IPS DF 4.7 (cell line): ENCODE measurements around the gene MS4A10.

ENCODE experiments used
- DNase-seq: peaks from one replicate; pipeline ENCODE4 v3.0.0-alpha.2; 2013; ENCODE audit warnings: low spot score; ENCODE audit errors: extremely low read depth

MS4A10 gene

GRCh38 chr11:60786811-60787567 is 1.9 kb downstream of the MS4A10 start:
- DNase-seq: no peak

- DNase-seq: no peak
Measured at GRCh38 chr11:60788401-60789125, 3.4 kb downstream of the MS4A10 start.

GRCh38 chr11:60790726-60791125 is 5.6 kb downstream of the MS4A10 start:
- DNase-seq: no peak

GRCh38 chr11:60791153-60791933 is 6.2 kb downstream of the MS4A10 start:
- DNase-seq: no peak

- no peak for DNase-seq
Measured at GRCh38 chr11:60792521-60792920, 7.4 kb downstream of the MS4A10 start.

- DNase-seq: no peak
Measured at GRCh38 chr11:60795291-60795690, 10.2 kb downstream of the MS4A10 start.

GRCh38 chr11:60797846-60798630 is 12.9 kb downstream of the MS4A10 start:
- DNase-seq: no peak

- DNase-seq: no peak
Measured at GRCh38 chr11:60798631-60799030, 13.5 kb downstream of the MS4A10 start.

GRCh38 chr11:60801194-60801593 is 16.1 kb downstream of the MS4A10 start:
- no peak for DNase-seq

GRCh38 chr11:60803273-60803936 is 18.3 kb downstream of the MS4A10 start:
- DNase-seq: no peak

- DNase-seq: no peak
Measured at GRCh38 chr11:60809249-60809648, 24.1 kb downstream of the MS4A10 start.

- DNase-seq: no peak
Measured at GRCh38 chr11:60809691-60810090, 24.6 kb downstream of the MS4A10 start.

GRCh38 chr11:60810151-60810550 is 25.0 kb downstream of the MS4A10 start:
- DNase-seq: no peak

GRCh38 chr11:60810569-60810968 is 25.4 kb downstream of the MS4A10 start:
- DNase-seq: no peak

- DNase-seq: no peak
Measured at GRCh38 chr11:60813324-60813723, 28.2 kb downstream of the MS4A10 start.

- no peak for DNase-seq
Measured at GRCh38 chr11:60814112-60814511, 29.0 kb downstream of the MS4A10 start.

GRCh38 chr11:60816590-60817157 is 31.5 kb downstream of the MS4A10 start:
- no peak for DNase-seq

GRCh38 chr11:60818057-60818456 is 32.9 kb downstream of the MS4A10 start:
- no peak for DNase-seq

GRCh38 chr11:60821827-60822599 is 36.9 kb downstream of the MS4A10 start:
- no peak for DNase-seq
